ENCODE measurements around the gene NRG3. TPM values are rescaled to one million over a fixed set of nuclear protein-coding genes. Genes with fewer than 3 reads are reported as not detected.

Gene NRG3
- total RNA-seq, 2 donors from 2014 or later: 1.7 to 2.3 TPM

DNA sequence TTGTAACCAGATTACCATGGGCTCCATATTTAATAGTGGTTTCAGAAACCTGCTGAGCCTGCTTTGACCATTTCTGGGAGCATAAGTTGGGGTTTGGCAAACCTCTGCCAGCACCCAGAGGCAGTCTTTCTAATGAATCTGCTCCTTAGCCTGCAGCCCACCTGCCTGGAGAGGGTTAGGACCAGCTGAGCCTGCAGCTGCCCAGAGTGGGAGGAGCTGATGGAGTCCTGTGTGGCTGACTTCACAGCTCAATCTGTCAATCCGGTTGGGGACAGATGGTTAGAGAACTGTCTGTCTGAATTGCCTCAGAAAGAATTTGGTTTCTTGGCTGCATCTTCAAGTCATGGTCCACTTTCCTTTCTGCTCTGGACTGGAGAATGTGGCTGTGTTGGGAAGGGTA, 444.6 kb downstream of the NRG3 start:
- H3K9ac ChIP-seq (ENCODE audit: extremely low read depth, low read length, poor library complexity, severe bottlenecking): no peak overlapping the region
- no peaks in the 10 kb centered on the region for H3K9me3 Mint-ChIP-seq
- H3K27me3 Mint-ChIP-seq (ENCODE audit: insufficient read depth): no peaks in the 10 kb centered on the region
- no peaks in the 10 kb centered on the region for H3K27me3 ChIP-seq (ENCODE audit: control insufficient read depth, insufficient read depth, low read length, poor library complexity, severe bottlenecking)
- no peak overlapping the region for H3K4me3 ChIP-seq (ENCODE audit: low read length)
- H3K36me3 ChIP-seq (ENCODE audit: control insufficient read depth, insufficient read depth, low read length): no peaks in the 10 kb centered on the region
- H3K4me3 Mint-ChIP-seq: no peak overlapping the region
- H3K9me3 ChIP-seq (ENCODE audit: control insufficient read depth, low read length): no peaks in the 10 kb centered on the region
- peaks cover 15% of the 10 kb centered on the region for H3K4me1 ChIP-seq (ENCODE audit: control insufficient read depth, insufficient read depth, low read length)
- no peaks in the 10 kb centered on the region for H3K36me3 Mint-ChIP-seq (ENCODE audit: low read depth)
- no peak overlapping the region for H3K27ac Mint-ChIP-seq
- TF ChIP-seq, protein P1, sequence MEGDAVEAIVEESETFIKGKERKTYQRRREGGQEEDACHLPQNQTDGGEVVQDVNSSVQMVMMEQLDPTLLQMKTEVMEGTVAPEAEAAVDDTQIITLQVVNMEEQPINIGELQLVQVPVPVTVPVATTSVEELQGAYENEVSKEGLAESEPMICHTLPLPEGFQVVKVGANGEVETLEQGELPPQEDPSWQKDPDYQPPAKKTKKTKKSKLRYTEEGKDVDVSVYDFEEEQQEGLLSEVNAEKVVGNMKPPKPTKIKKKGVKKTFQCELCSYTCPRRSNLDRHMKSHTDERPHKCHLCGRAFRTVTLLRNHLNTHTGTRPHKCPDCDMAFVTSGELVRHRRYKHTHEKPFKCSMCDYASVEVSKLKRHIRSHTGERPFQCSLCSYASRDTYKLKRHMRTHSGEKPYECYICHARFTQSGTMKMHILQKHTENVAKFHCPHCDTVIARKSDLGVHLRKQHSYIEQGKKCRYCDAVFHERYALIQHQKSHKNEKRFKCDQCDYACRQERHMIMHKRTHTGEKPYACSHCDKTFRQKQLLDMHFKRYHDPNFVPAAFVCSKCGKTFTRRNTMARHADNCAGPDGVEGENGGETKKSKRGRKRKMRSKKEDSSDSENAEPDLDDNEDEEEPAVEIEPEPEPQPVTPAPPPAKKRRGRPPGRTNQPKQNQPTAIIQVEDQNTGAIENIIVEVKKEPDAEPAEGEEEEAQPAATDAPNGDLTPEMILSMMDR (conservative IDR thresholded peaks at IDR 0.05): no peak
- H3K27ac ChIP-seq (ENCODE audit: low read depth, low read length): peak overlapping the region; percentile 12
- 50% methylated on average over 1 of the region's 1 CpG; no CpG with 5 or more reads in 1 of the 2 experiments for WGBS, 2 experiments (ENCODE audit: insufficient coverage in 1 of 2, insufficient read length in 1 of 2)
- DNase-seq: peak; percentile 65
- peaks cover 25% of the 10 kb centered on the region for H3K4me1 Mint-ChIP-seq

DNA sequence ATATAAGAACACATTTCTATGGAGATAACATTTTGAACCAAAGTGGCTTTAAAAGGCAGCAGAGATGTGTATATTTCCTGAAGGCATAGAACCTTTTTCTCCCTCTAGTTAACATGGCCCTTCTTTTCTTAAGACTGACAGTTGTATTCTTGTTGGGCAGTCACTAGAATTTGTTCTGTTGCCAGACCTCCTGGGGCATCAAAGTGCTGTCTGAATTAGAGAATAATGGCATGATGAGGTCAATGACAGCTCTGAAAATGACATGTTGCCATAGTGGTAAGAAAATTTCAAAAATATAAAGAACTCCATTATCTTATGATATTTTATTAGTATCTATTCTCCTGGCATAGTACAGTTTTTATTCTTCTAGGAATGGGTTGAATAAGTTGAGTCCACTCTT, 446.7 kb downstream of the NRG3 start:
- Histone ChIP-seq H3K4me3 (ENCODE audit: low read length) (no peak overlapping the region), H3K9ac (ENCODE audit: extremely low read depth, low read length, poor library complexity, severe bottlenecking) (no peak overlapping the region), H3K27me3 (ENCODE audit: control insufficient read depth, insufficient read depth, low read length, poor library complexity, severe bottlenecking) (no peaks in the 10 kb centered on the region), H3K36me3 (ENCODE audit: control insufficient read depth, insufficient read depth, low read length) (no peaks in the 10 kb centered on the region), H3K4me1 (ENCODE audit: control insufficient read depth, insufficient read depth, low read length) (peaks cover 15% of the 10 kb centered on the region), H3K27ac (ENCODE audit: low read depth, low read length) (no peak overlapping the region), H3K9me3 (ENCODE audit: control insufficient read depth, low read length) (no peaks in the 10 kb centered on the region)
- Mint-ChIP-seq H3K27ac (no peak overlapping the region), H3K27me3 (ENCODE audit: insufficient read depth) (no peaks in the 10 kb centered on the region), H3K4me3 (no peak overlapping the region), H3K36me3 (ENCODE audit: low read depth) (no peaks in the 10 kb centered on the region), H3K4me1 (peaks cover 30% of the 10 kb centered on the region), H3K9me3 (no peaks in the 10 kb centered on the region)
- DNase-seq: no peak
- TF ChIP-seq, protein P1 (conservative IDR thresholded peaks at IDR 0.05): no peak

DNA sequence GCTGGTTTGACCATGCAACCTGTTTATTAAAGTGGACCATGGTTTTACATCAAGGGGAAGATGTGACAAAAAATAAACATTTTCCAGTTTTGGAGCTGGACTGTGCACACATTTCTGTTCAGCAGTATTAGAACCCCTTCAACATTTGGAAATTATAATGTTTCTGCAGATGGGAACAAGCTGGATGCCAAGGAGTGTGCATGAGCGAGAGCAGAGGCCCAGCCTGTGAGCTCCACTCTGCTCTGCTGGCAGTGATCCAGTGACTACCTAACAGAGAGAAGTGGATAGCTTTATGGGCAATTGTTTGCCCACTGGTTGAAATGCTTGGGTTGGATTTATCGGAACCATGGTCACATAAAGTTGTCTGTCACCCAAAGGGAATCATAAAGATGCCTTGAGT, 456.7 kb downstream of the NRG3 start:
- H3K27me3 Mint-ChIP-seq (ENCODE audit: insufficient read depth): no peaks in the 10 kb centered on the region
- H3K4me1 Mint-ChIP-seq: no peaks in the 10 kb centered on the region
- H3K4me3 ChIP-seq (ENCODE audit: low read length): no peak overlapping the region
- H3K27ac ChIP-seq (ENCODE audit: low read depth, low read length): no peak overlapping the region
- H3K4me3 Mint-ChIP-seq: no peak overlapping the region
- H3K9me3 ChIP-seq (ENCODE audit: control insufficient read depth, low read length): no peaks in the 10 kb centered on the region
- H3K9me3 Mint-ChIP-seq: no peaks in the 10 kb centered on the region
- WGBS, 2 experiments (ENCODE audit: insufficient coverage in 1 of 2, insufficient read length in 1 of 2): 93 to 94% methylated on average over 2 of the region's 2 CpGs
- H3K36me3 ChIP-seq (ENCODE audit: control insufficient read depth, insufficient read depth, low read length): no peaks in the 10 kb centered on the region
- H3K27ac Mint-ChIP-seq: no peak overlapping the region
- DNase-seq: no peak
- TF ChIP-seq, protein P1 (conservative IDR thresholded peaks at IDR 0.05): no peak
- H3K9ac ChIP-seq (ENCODE audit: extremely low read depth, low read length, poor library complexity, severe bottlenecking): no peak overlapping the region
- no peaks in the 10 kb centered on the region for H3K4me1 ChIP-seq (ENCODE audit: control insufficient read depth, insufficient read depth, low read length)
- H3K27me3 ChIP-seq (ENCODE audit: control insufficient read depth, insufficient read depth, low read length, poor library complexity, severe bottlenecking): no peaks in the 10 kb centered on the region
- H3K36me3 Mint-ChIP-seq (ENCODE audit: low read depth): no peaks in the 10 kb centered on the region

All from endodermal cell (in vitro differentiated cells).